HG03039 (cell line): ENCODE measurements around the gene LRPPRC.
"Not testable (repeated sequence)": the region's sequence is repeated elsewhere in the genome, so short reads cannot be mapped to it uniquely, and the experiment has no call there.

Experiments used
- ATAC-seq: cut with Tn5 transposase; IDR thresholded peaks from one replicate; pipeline ENCODE4 v1.9.1; 2021; ENCODE audit warnings: mild to moderate bottlenecking, moderate library complexity; ENCODE audit not compliant: unreplicated experiment

The LRPPRC gene

GRCh38 chr2:43911136-43911790, 84.5 kb downstream of the LRPPRC start:
- not testable (repeated sequence) for ATAC-seq

GRCh38 chr2:43906448-43907109, 89.2 kb downstream of the LRPPRC start:
- ATAC-seq = no peak

- no peak for ATAC-seq
Measured at GRCh38 chr2:43905871-43906270, 89.9 kb downstream of the LRPPRC start.

GRCh38 chr2:43905371-43905803, 90.4 kb downstream of the LRPPRC start:
- ATAC-seq = no peak

GRCh38 chr2:43899589-43899988, 96.2 kb downstream of the LRPPRC start:
- no peak for ATAC-seq

- no peak for ATAC-seq
Measured at GRCh38 chr2:43898838-43899346, 96.9 kb downstream of the LRPPRC start.

- ATAC-seq = no peak
Measured at GRCh38 chr2:43898134-43898837, 97.5 kb downstream of the LRPPRC start.

- no peak for ATAC-seq
Measured at GRCh38 chr2:43897492-43897891, 98.3 kb downstream of the LRPPRC start.

GRCh38 chr2:43896906-43897305, 98.9 kb downstream of the LRPPRC start:
- ATAC-seq = no peak

GRCh38 chr2:43894743-43895142, 101.0 kb downstream of the LRPPRC start:
- ATAC-seq = no peak

GRCh38 chr2:43890855-43891254, 104.9 kb downstream of the LRPPRC start:
- ATAC-seq = no peak

- no peak for ATAC-seq
Measured at GRCh38 chr2:43889416-43889815, 106.4 kb downstream of the LRPPRC start.

- ATAC-seq = no peak
Measured at GRCh38 chr2:43887176-43887575, 108.6 kb downstream of the LRPPRC start.

GRCh38 chr2:43885132-43885632, 110.6 kb downstream of the LRPPRC start:
- no peak for ATAC-seq

GRCh38 chr2:43884689-43885088, 111.1 kb downstream of the LRPPRC start:
- ATAC-seq = no peak

- no peak for ATAC-seq
Measured at GRCh38 chr2:43882312-43882711, 113.5 kb downstream of the LRPPRC start.

- ATAC-seq = no peak
Measured at GRCh38 chr2:43880952-43881351, 114.8 kb downstream of the LRPPRC start.

- ATAC-seq = no peak
Measured at GRCh38 chr2:43880471-43880870, 115.3 kb downstream of the LRPPRC start.

GRCh38 chr2:43879261-43879660, 116.5 kb downstream of the LRPPRC start:
- ATAC-seq = no peak

- no peak for ATAC-seq
Measured at GRCh38 chr2:43877782-43878464, 117.9 kb downstream of the LRPPRC start.
